Measurements from ENCODE around the gene ATAD5.
"Not testable (repeated sequence)": the region's sequence is repeated elsewhere in the genome, so short reads cannot be mapped to it uniquely, and the experiment has no call there.

Gene ATAD5

GRCh38 chr17:30824356-30825145 is 7.2 kb upstream of the ATAD5 start, which contains the start of gene CRLF3:
TSS of gene CRLF3 (minus strand) at chr17:30824692. CDS start at chr17:30824651, 41 bp downstream.
- DNase-seq, result peak; percentile 46

- no peak for DNase-seq
Measured at GRCh38 chr17:30827082-30827481, 4.7 kb upstream of the ATAD5 start.

GRCh38 chr17:30829022-30829421 is 2.7 kb upstream of the ATAD5 start:
- DNase-seq, result no peak

- no peak for DNase-seq
Measured at GRCh38 chr17:30831257-30831656, 509 bp upstream of the ATAD5 start.

GRCh38 chr17:30832438-30833124 is 815 bp downstream of the ATAD5 start:
- DNase-seq, result no peak

- DNase-seq, result no peak
Measured at GRCh38 chr17:30838202-30838807, 6.5 kb downstream of the ATAD5 start.

GRCh38 chr17:30840771-30841170 is 9.0 kb downstream of the ATAD5 start:
- DNase-seq, result no peak

- no peak for DNase-seq
Measured at GRCh38 chr17:30848021-30848420, 16.3 kb downstream of the ATAD5 start.

- DNase-seq, result no peak
Measured at GRCh38 chr17:30854146-30854545, 22.4 kb downstream of the ATAD5 start.

GRCh38 chr17:30858556-30859250 is 26.9 kb downstream of the ATAD5 start:
- no peak for DNase-seq

- no peak for DNase-seq
Measured at GRCh38 chr17:30864636-30865035, 32.9 kb downstream of the ATAD5 start.

GRCh38 chr17:30869005-30869404 is 37.2 kb downstream of the ATAD5 start:
- DNase-seq, result no peak

GRCh38 chr17:30886187-30886586 is 54.4 kb downstream of the ATAD5 start:
- DNase-seq, result no peak

GRCh38 chr17:30894236-30894635 is 62.5 kb downstream of the ATAD5 start:
- DNase-seq, result no peak

GRCh38 chr17:30897311-30897710 is 65.5 kb downstream of the ATAD5 start:
- DNase-seq, result no peak

- no peak for DNase-seq
Measured at GRCh38 chr17:30905742-30906100, 74.0 kb downstream of the ATAD5 start.

- DNase-seq, result peak; percentile 36
Measured at GRCh38 chr17:30906101-30906911, 74.5 kb downstream of the ATAD5 start, which contains the start of gene TEFM. TSS of gene TEFM (minus strand) at chr17:30906238. CDS start at chr17:30906198, 40 bp downstream.

- no peak for DNase-seq
Measured at GRCh38 chr17:30908717-30909420, 77.1 kb downstream of the ATAD5 start.

GRCh38 chr17:30910151-30910550 is 78.4 kb downstream of the ATAD5 start:
- not testable (repeated sequence) for DNase-seq

GRCh38 chr17:30913955-30914354 is 82.2 kb downstream of the ATAD5 start:
- DNase-seq, result no peak

GRCh38 chr17:30915833-30916611 is 84.3 kb downstream of the ATAD5 start:
- no peak for DNase-seq

Measured in NCI-H2029 treated with DMSO at 0.1 percent for 48 hours (cell line).